Effector memory CD4-positive, alpha-beta T cell (primary cell): ENCODE measurements around the gene HAT1.
A peak's percentile ranks its signal among the peaks of the same experiment; 100 is the strongest.
"Not testable (repeated sequence)": the region's sequence is repeated elsewhere in the genome, so short reads cannot be mapped to it uniquely, and the experiment has no call there.

Source experiments
- DNase-seq, 3 donors: peaks; one replicate each; pipeline ENCODE4 v3.0.0-alpha.2; 2020
- H3K27ac ChIP-seq: 2 replicates; pipeline ENCODE4 v1.7.0; 2013; ENCODE audit warnings: mild to moderate bottlenecking, low read length, moderate library complexity; ENCODE audit not compliant: insufficient read depth, poor library complexity, severe bottlenecking
- H3K27me3 ChIP-seq: replicated peaks from 2 replicates; pipeline ENCODE4 v1.7.0; 2013; ENCODE audit warnings: mild to moderate bottlenecking, low read length; ENCODE audit not compliant: insufficient read depth, control insufficient read depth, poor library complexity, severe bottlenecking
- H3K36me3 ChIP-seq: 2 replicates; pipeline ENCODE4 v1.7.0; 2013; ENCODE audit warnings: mild to moderate bottlenecking, low read length, moderate library complexity; ENCODE audit not compliant: control insufficient read depth, insufficient read depth
- H3K4me1 ChIP-seq: 2 replicates; pipeline ENCODE4 v1.7.0; 2013; ENCODE audit warnings: low read length, mild to moderate bottlenecking; ENCODE audit not compliant: control insufficient read depth, insufficient read depth, poor library complexity, severe bottlenecking
- H3K4me3 ChIP-seq: 2 replicates; pipeline ENCODE4 v1.7.0; 2013; ENCODE audit warnings: low read length, low read depth, mild to moderate bottlenecking; ENCODE audit not compliant: insufficient read depth, poor library complexity, severe bottlenecking
- H3K9me3 ChIP-seq: 2 replicates; pipeline ENCODE4 v1.7.0; 2013; ENCODE audit warnings: mild to moderate bottlenecking, low read length, moderate library complexity; ENCODE audit not compliant: control insufficient read depth

HAT1 gene

DNA sequence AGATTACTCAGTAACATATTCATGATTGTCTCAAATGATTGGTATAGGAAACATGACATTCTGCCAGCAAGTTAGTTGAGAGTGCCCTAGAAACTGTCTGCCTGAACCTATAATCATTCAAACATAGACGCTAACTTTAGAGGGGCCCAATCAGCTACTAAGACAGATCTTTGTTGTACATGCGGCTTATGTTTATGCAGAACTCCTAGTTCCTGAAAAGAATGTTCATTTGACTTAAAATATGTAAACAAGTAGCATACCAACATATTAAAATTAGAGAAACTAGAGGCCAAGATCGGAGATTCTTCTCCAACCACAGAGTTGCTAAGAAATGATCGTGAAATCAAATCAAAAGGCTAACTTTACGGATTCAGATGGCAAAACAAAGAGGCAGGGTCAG, 73.3 kb downstream of the HAT1 start:
- Histone ChIP-seq H3K4me3 (no peak overlapping the region), H3K9me3 (no peaks in the 10 kb centered on the region), H3K36me3 (no peaks in the 10 kb centered on the region), H3K27me3 (no peaks in the 10 kb centered on the region), H3K27ac (no peak overlapping the region), H3K4me1 (peaks cover 10% of the 10 kb centered on the region)
- no peak for DNase-seq

DNA sequence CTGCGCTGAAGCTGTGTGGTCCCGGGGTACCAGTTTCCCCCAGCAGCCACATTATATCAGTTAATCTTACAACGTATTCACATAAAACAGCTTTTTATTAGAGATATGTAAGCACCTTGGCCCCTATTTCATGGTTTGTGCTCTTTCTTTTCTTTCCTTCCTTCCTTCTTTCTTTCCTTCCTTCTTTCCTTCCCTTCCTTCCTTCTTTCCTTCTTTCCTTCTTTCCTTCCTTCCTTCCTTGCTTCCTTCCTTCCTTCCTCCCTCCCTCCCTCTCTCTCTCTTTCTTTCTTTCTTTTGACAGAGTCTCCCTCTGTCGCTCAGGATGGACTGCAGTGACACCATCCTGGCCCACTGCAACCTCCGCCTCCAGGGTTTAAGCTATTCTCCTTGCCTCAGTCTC, 73.8 kb downstream of the HAT1 start:
- DNase-seq, result no peak
- Histone ChIP-seq H3K27me3 (no peaks in the 10 kb centered on the region), H3K4me1 (peaks cover 10% of the 10 kb centered on the region), H3K36me3 (no peaks in the 10 kb centered on the region), H3K4me3 (no peak overlapping the region), H3K27ac (no peak overlapping the region), H3K9me3 (no peaks in the 10 kb centered on the region)

DNA sequence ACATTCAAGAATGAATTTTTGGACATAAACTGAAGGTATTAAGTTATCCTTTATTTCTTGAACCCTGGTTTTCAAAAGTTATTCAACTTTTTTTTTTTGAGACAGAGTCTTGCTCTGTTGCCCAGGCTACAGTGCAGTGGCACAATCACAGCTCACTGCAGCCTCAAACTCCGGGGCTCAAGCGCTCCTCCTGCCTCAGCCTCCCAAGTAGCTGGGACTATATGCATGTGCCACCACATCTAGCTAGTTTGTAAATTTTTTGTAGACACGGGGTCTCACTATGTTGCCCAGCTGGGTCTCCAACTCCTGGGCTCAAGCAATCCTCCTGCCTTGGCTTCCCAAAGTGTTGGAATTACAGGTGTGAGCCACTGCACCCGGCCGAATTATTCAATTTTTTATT, 74.8 kb downstream of the HAT1 start:
- not testable (repeated sequence) for DNase-seq, H3K9me3 ChIP-seq, H3K36me3 ChIP-seq, H3K27ac ChIP-seq, H3K27me3 ChIP-seq, H3K4me3 ChIP-seq, H3K4me1 ChIP-seq

DNA sequence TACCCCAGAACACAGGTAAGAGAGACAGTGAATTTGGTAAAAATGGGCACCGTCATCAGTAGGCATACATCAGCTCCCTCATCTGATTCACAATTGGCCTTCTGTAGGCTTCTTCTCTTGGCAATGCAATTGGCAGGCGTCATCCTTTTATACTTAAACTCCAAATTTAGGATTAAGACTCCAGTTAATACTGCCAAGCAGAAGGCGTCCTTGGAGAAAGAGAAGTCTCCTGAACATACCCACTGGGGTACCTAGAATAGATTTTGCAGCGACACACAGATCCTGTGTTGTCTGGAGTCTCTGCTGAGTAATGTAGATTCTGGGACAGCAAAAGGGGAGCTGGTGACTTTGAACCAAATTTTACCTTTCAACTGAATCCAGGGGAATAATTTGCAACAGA, 76.9 kb downstream of the HAT1 start:
- H3K4me3 ChIP-seq, result peak overlapping the region; percentile 90
- H3K9me3 ChIP-seq, result no peaks in the 10 kb centered on the region
- H3K27ac ChIP-seq, result no peak overlapping the region
- DNase-seq, result no peak
- peaks cover 10% of the 10 kb centered on the region for H3K4me1 ChIP-seq
- H3K36me3 ChIP-seq, result no peaks in the 10 kb centered on the region
- no peaks in the 10 kb centered on the region for H3K27me3 ChIP-seq

DNA sequence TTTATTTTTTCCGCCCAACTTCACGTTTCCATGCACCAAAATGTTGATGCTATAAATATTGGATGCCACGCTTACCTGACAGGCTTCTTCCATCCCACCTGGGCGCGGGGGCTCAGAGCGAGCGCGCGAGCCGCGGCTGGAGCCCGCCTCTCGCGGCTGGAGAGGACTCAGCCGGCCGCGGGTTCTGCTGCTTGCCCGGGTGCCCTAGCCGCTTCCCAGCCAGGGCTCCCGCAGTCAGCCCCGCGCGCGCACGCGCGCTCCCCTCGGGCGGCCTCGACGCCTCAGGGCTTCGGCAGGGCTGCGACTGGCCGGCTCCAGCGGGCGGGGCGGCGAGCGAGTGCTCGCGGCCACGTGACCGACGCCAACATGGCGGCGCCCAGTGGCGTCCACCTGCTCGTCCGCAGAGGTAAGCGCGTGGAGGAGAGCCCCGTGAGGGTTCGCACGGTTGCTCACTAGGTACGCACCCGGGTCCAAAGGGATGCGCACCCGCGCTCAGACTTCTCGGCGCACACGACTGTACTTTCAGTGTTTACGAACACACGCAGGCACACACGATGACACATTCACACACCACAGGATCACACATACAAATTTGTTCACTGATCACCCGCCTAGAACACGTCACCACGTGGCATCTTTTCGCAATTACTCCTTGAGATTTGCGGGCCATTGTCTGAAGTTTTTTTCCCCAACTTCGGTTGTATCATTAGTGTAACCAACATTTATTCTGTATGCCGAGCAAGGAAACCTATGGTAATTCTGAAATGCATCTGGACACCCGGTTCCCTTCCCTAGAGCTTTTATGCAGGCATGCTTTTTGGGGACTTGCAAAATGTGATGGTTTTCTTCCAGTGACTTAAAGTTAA, 77.6 kb downstream of the HAT1 start, which contains the start of gene METAP1D:
Gene METAP1D, plus strand, starts transcription at position 350 of the 866 bp plus-strand sequence. Its CDS starts 17 bp downstream, at position 367.
- no peaks in the 10 kb centered on the region for H3K36me3 ChIP-seq
- peak within 1 kb of the TSS; percentile 90 for H3K4me3 ChIP-seq
- no peaks in the 10 kb centered on the region for H3K27me3 ChIP-seq
- H3K27ac ChIP-seq, result peak within 1 kb of the TSS; percentile 45
- peak; percentile 61 to 79 (median 70) for DNase-seq
- no peaks in the 10 kb centered on the region for H3K9me3 ChIP-seq
- peaks cover 10% of the 10 kb centered on the region for H3K4me1 ChIP-seq

DNA sequence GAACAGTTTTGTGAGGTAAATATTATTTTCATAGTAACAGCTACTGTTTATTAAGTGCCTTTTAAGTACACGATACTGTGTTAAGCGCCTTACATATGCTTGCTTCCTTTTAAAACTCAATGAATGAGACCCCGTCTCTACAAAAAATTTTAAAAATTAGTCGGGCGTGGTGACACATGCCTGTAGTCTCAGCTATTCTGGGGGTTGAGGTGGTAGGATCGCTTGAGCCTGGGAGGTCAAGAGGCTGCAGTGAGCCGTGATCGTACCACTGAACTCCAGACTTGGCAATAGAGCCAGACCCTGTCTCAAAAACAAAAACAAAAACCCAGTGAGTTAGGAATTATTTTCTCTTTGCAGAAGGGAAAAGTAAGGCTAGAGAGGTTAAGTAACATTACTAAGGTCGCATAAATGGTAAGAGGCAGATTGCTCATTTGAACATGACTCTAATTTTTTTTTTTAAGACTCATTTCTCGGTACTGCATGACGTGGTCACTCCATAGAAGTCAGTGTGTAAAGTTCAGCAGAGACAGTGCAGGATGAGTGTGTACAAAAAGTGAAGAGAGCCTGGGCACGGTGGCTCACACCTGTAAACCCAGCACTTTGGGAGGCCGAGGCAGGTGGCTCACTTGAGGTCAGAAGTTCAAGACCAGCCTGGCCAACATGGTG, 78.6 kb downstream of the HAT1 start:
- no peaks in the 10 kb centered on the region for H3K36me3 ChIP-seq
- no peaks in the 10 kb centered on the region for H3K9me3 ChIP-seq
- no peaks in the 10 kb centered on the region for H3K27me3 ChIP-seq
- peaks cover 10% of the 10 kb centered on the region for H3K4me1 ChIP-seq
- H3K27ac ChIP-seq, result no peak overlapping the region
- H3K4me3 ChIP-seq, result no peak overlapping the region
- DNase-seq, result no peak

DNA sequence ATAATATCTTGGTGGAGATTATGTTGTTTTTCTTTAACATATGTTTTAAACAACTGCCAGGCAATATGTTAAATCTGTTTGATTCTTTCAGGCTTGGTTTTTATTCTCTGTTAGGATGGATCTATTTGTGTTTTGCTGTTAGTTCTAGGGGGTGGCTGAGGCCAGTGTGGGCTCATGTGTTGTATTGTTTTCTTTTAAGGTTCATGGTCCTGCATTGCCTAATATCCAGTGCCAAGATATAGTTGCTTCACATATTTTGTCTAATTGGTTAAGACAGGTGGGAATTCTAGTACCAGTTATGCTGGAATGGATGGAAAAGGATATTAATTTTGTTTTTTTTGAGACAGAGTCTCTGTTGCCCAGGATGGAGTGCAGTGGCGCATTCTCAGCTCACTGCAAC, 85.1 kb downstream of the HAT1 start:
- H3K4me3 ChIP-seq, result no peak overlapping the region
- H3K36me3 ChIP-seq, result no peaks in the 10 kb centered on the region
- no peak overlapping the region for H3K27ac ChIP-seq
- no peak for DNase-seq
- H3K27me3 ChIP-seq, result no peaks in the 10 kb centered on the region
- H3K4me1 ChIP-seq, result no peaks in the 10 kb centered on the region
- H3K9me3 ChIP-seq, result no peaks in the 10 kb centered on the region

DNA sequence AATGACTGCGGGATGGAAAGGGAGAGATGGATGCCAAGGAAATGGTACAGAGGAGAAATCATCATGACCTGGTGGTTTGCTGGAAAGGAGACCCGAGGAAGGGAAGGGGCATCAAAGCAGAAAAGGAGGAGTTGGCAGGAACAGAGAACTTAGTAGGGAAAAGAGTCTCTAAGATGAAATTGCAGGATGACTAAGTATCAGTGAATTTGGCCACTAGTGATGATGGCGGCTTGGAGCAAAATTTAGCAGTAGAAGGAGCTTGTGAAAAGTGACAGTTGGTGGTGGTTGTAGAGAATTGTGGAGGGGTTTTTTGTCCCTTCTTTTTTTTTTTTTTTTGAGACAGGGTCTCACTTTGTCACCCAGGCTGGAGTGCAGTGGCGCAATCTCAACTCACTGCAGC, 87.6 kb downstream of the HAT1 start:
- Histone ChIP-seq H3K27me3 (no peaks in the 10 kb centered on the region), H3K4me1 (no peaks in the 10 kb centered on the region), H3K27ac (no peak overlapping the region), H3K36me3 (no peaks in the 10 kb centered on the region), H3K4me3 (no peak overlapping the region), H3K9me3 (no peaks in the 10 kb centered on the region)
- no peak for DNase-seq

DNA sequence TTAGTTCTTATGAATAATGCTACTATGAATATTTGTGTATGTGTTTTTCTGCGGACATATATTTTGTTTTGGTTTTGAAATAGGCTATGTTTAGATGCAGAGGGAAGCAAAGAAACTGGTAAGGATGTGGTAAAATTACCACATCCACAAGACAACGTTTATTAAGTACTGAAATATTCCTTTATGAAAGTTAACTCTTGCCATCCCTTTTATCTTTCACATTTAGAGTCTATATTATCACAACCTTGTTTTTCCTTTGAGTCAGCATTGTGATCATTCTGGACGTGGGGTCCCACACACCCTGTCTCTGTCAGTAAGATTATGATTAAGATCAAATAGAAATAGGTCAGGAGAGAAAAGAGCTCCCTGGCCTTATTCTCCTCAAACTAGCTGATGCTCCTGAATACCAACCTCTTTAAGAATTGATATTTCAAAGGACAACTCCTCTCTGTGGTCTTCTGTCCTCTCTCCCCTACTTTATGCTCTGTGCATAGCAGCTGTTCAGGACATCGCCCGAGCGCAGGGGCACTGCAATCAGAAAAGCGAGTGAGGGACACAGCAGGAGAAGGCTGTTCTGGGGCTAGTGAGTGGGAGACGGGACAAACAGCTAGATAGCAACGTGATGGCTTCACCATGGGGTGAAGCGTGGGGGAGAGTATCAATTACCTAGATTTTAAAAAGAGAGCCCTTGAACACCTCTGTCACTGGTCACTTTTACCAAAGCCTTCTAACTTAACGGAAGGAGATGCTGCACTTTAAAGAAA, 89.7 kb downstream of the HAT1 start:
- Histone ChIP-seq H3K27ac (no peak overlapping the region), H3K36me3 (no peaks in the 10 kb centered on the region), H3K9me3 (no peaks in the 10 kb centered on the region), H3K4me3 (no peak overlapping the region), H3K27me3 (no peaks in the 10 kb centered on the region), H3K4me1 (no peaks in the 10 kb centered on the region)
- DNase-seq, result no peak
